Measurements from ENCODE around the gene SLC12A7. TPM values are rescaled to one million over a fixed set of nuclear protein-coding genes. Genes with fewer than 3 reads are reported as not detected.

The SLC12A7 gene
- total and polyA plus RNA-seq, 7 donors: 2.3 to 22.0 (median 4.5) TPM

DNA sequence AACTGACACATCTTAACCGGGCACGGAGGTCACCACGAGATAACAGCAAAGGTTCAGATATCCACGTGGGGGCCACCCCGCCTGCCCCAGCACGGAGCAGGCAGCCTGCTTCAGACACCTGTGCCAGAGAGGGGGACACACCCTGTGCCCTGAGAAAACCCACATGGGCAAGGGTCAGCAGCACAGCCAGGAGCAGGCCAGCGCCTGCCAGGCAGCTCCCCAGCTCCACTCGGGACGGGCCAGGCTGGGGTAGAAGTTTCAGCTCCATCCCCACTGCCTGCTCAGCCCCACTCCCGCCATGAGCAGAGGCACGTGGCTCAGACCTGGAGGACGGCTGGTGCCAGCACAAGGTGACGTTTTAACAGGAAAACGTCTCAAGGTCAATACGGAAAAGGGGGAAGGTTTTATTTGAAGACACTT lies 22.2 kb downstream of the SLC12A7 start:
- H3K4me3 ChIP-seq: no peak overlapping the region
- intact Hi-C loops (cut with DNase I): no loop called here
- no peak for TF ChIP-seq CTCF (IDR thresholded peaks at IDR 0.05)
- H3K9me3 ChIP-seq: no peaks in the 10 kb centered on the region
- ATAC-seq: no peak
- H3K27me3 ChIP-seq (ENCODE audit: insufficient read depth in 3 of 3, low read length in 2 of 3): peaks cover 0 to 11% (median under 1%) of the 10 kb centered on the region in 3 donors
- DNase-seq: no peak
- no peak overlapping the region for H3K27ac ChIP-seq
- 75 to 78% (median 75%) methylated on average over 15 of the region's 15 CpGs for whole genome bisulfite sequencing, 3 donors
- H3K36me3 ChIP-seq (ENCODE audit: insufficient read depth in 1 of 2, low read depth in 1 of 2): peaks cover 0 to 4% of the 10 kb centered on the region in 2 donors
- H3K4me1 ChIP-seq: no peaks in the 10 kb centered on the region

- H3K9me3 ChIP-seq: no peaks in the 10 kb centered on the region
- TF ChIP-seq CTCF (IDR thresholded peaks at IDR 0.05): no peak
- 63 to 72% (median 70%) methylated on average over 11 of the region's 11 CpGs for WGBS, 3 donors
- H3K27me3 ChIP-seq (ENCODE audit: insufficient read depth in 3 of 3, low read length in 2 of 3): peaks cover 0 to 6% (median 0%) of the 10 kb centered on the region in 3 donors
- DNase-seq: no peak
- H3K4me3 ChIP-seq: no peak overlapping the region
- H3K4me1 ChIP-seq: no peaks in the 10 kb centered on the region
- no peak for ATAC-seq
- intact Hi-C loops (cut with DNase I): no loop called here
- no peak overlapping the region for H3K27ac ChIP-seq
- H3K36me3 ChIP-seq (ENCODE audit: insufficient read depth in 1 of 2, low read depth in 1 of 2): peaks cover 0 to 4% of the 10 kb centered on the region in 2 donors
Measured at GRCh38 chr5:1089146-1089545, 22.7 kb downstream of the SLC12A7 start.

- DNase-seq (no peak), ATAC-seq (no peak)
- peaks cover 0 to 6% of the 10 kb centered on the region in 2 donors for H3K36me3 ChIP-seq (ENCODE audit: insufficient read depth in 1 of 2, low read depth in 1 of 2)
- H3K27me3 ChIP-seq (ENCODE audit: insufficient read depth in 3 of 3, low read length in 2 of 3): peaks cover 0 to 1% (median 0%) of the 10 kb centered on the region in 3 donors
- H3K27ac ChIP-seq: no peak overlapping the region
- H3K4me1 ChIP-seq: no peaks in the 10 kb centered on the region
- H3K4me3 ChIP-seq: no peak overlapping the region
- WGBS, 3 donors: 85 to 88% (median 88%) methylated on average over 30 of the region's 30 CpGs
- intact Hi-C loops (cut with DNase I): no loop called here
- no peaks in the 10 kb centered on the region for H3K9me3 ChIP-seq
- no peak for TF ChIP-seq CTCF (IDR thresholded peaks at IDR 0.05)
Measured at GRCh38 chr5:1088726-1089125, 23.1 kb downstream of the SLC12A7 start.

GRCh38 chr5:1088031-1088430 lies 23.8 kb downstream of the SLC12A7 start:
- H3K9me3 ChIP-seq: no peaks in the 10 kb centered on the region
- intact Hi-C loops (cut with DNase I): no loop called here
- H3K36me3 ChIP-seq (ENCODE audit: insufficient read depth in 1 of 2, low read depth in 1 of 2): peaks cover 0 to 10% of the 10 kb centered on the region in 2 donors
- H3K27ac ChIP-seq: no peak overlapping the region
- H3K4me3 ChIP-seq: no peak overlapping the region
- 96 to 98% (median 97%) methylated on average over 26 of the region's 26 CpGs for WGBS, 3 donors
- no peak for DNase-seq
- no peak for ATAC-seq
- H3K4me1 ChIP-seq: no peaks in the 10 kb centered on the region
- no peak for TF ChIP-seq CTCF (IDR thresholded peaks at IDR 0.05)
- no peaks in the 10 kb centered on the region for H3K27me3 ChIP-seq (ENCODE audit: insufficient read depth in 3 of 3, low read length in 2 of 3)

GRCh38 chr5:1087428-1087827 lies 24.4 kb downstream of the SLC12A7 start:
- no peak for ATAC-seq
- Histone ChIP-seq H3K4me3 (no peak overlapping the region), H3K36me3 (ENCODE audit: insufficient read depth in 1 of 2, low read depth in 1 of 2) (peaks cover 0 to 10% of the 10 kb centered on the region in 2 donors), H3K27me3 (ENCODE audit: insufficient read depth in 3 of 3, low read length in 2 of 3) (no peaks in the 10 kb centered on the region), H3K9me3 (no peaks in the 10 kb centered on the region), H3K4me1 (no peaks in the 10 kb centered on the region), H3K27ac (no peak overlapping the region)
- DNase-seq: no peak
- no peak for TF ChIP-seq CTCF (IDR thresholded peaks at IDR 0.05)
- intact Hi-C loops (cut with DNase I): no loop called here
- 94 to 96% (median 96%) methylated on average over 25 of the region's 25 CpGs for WGBS, 3 donors
